Measurements from ENCODE around the gene MEX3D.

MEX3D gene

DNA sequence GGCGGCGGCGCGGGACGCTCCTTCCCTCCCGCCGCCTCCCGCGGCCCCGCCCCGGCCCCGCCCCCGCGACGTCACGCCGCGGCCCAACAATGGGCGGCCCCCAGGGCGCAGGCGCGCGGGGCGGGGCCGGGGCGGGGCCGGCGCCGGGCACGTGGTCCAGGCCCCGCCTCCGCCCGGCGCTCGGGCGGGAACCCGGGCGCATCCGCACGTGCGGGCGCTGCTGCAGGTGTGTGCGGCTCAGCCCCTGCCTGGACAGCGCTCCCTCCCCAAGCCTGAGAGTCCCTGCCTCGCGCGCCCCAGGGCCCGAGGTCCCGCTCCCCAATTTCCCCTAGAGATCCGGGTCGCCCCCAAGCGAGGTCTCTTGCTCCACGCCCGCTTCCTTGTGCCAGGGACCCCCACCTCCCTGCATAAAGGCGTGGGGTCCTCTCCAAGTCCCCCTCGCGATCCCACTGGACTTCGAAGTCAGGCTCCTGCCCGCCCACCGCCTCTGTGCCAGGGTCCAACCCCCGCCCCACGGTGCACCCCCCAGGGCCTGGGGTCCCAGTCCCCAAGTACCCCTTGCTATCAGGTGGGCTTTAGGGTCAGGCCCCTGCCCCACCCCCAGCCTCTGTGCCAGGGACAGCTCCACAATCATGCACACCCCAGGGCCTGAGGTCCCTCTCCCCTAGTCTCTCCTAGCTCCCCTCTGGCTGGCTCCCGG lies at the start of gene MEX3D:
MEX3D (minus strand) TSS at position 6 of the 700 bp plus-strand sequence. CDS start 267 bp downstream, outside the sequence.
- intact Hi-C loops (cut with DNase I), result no loop called here
- peak in 41 of 42 donors; percentile 14 to 86 (median 67) for DNase-seq

DNA sequence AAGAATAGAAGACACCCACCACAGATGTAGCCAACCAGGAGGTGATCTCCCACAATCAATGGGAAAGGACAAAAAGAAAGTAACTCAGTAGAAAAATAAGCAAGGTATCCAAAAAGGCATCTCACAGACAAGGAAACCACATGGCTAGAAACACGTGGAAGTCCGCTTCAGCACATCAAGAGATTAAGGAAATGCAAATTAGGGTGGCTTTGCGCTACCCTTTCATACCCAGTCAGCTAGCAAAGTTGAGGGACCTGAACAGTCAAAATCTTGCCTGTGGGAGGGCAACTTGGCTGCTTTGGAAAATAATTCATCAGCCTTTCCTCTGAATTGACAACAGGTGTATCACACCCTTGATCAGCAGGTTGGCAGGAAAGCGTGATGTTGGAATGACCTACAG lies 48.8 kb upstream of the MEX3D start:
- intact Hi-C loops (cut with DNase I), result no loop called here
- DNase-seq, result no peak

DNA sequence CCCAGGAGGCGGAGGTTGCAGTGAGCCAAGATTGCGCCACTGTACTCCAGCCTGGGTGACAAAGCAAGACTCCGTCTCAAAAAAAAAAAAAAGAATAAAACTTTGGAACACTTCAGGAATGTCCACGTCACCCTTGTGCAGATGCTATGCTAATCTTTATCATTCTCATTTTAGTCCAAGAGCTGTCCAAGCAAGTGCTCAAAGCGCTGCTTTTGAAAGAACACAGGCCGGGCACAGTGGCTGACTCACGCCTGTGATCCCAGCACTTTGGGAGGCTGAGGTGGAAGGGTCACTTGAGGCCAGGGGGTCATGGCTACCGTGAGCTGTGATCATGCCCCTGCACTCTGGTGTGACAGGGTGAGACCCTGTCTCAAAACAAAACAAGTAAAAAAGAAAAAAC lies 48.3 kb upstream of the MEX3D start:
- intact Hi-C loops (cut with DNase I), result no loop called here
- no peak for DNase-seq

- DNase-seq, result no peak
- intact Hi-C loops (cut with DNase I), result no loop called here
Observed at GRCh38 chr19:1615156-1615765, 47.1 kb upstream of the MEX3D start.

GRCh38 chr19:1613808-1614570 lies 45.9 kb upstream of the MEX3D start:
- intact Hi-C loops (cut with DNase I), result no loop called here
- no peak for DNase-seq

GRCh38 chr19:1613146-1613545 lies 45.0 kb upstream of the MEX3D start:
- no peak for DNase-seq
- intact Hi-C loops (cut with DNase I), result no loop called here

DNA sequence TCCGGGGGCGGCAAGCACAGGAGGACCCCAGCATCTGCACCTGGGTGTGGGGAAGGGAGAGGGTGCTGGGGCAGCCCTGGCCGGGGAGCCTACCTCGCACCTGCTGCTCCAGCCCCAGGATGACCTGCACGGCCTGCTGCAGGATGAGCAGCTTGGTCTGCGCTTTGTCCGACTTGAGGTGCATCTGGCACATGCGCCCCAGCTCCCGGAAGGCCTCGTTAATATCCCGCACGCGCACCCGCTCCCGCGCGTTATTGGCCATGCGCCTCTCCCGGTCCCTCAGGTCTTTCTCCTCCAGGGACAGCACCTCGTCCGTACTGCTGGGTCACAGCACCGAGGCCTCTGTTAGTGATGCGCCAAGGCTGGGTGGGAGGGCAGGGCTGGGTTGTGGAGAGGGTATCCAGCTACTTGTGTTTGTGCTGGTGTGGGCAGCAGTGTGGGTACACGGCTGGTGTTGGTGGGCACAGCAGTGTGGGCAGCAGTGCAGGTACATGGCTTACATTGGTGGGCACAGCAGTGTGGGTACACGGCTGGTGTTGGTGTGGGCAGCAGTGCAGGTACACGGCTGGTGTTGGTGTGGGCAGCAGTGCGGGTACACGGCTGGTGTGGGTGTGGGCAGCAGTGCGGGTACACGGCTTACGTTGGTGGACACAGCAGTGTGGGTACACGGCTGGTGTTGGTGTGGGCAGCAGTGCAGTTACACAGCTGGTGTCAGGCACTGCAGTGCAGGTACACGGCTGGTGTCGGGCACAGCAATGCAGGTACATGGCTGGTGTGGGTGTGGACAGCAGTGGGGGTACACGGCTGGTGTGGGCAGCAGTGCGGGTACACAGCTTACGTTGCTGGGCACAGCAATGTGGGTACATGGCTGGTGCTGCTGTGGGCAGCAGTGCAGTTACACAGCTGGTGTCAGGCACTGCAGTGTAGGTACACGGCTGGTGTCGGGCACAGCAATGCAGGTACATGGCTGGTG lies 44.3 kb upstream of the MEX3D start:
- DNase-seq, result no peak
- intact Hi-C loops (cut with DNase I), result no loop called here

- DNase-seq, result no peak
- intact Hi-C loops (cut with DNase I), result no loop called here
Observed at GRCh38 chr19:1611353-1611752, 43.2 kb upstream of the MEX3D start.

- intact Hi-C loops (cut with DNase I), result no loop called here
- no peak for DNase-seq
Observed at GRCh38 chr19:1610579-1610978, 42.5 kb upstream of the MEX3D start.

GRCh38 chr19:1609680-1610474 lies 41.8 kb upstream of the MEX3D start:
- intact Hi-C loops (cut with DNase I), result loop anchor here (5.0 kb wide), 1 partner anchor 42 kb away; the partner anchor contains the start of gene TCF3
- no peak for DNase-seq

DNA sequence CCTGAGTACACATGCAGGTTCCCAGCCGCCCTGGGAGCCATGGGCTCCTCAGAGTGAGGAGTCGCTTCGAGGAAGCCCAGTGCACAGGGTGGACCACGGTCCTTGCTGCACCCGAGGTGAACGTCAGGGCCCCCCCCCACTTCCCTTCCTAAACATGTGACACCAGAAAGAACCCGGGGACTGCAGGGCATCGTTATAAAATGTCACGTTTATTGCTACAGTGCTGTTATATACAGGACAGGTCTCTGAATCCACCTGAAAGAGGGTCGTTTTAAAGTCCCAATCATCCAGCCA lies 40.9 kb upstream of the MEX3D start:
- intact Hi-C loops (cut with DNase I), result loop anchor here (5.0 kb wide), 1 partner anchor 43 kb away; the partner anchor contains the start of gene TCF3
- no peak for DNase-seq

GRCh38 chr19:1608359-1609102 lies 40.4 kb upstream of the MEX3D start:
- no peak for DNase-seq
- intact Hi-C loops (cut with DNase I), result loop anchor here (5.0 kb wide), 1 partner anchor 44 kb away; the partner anchor contains the start of gene TCF3

DNA sequence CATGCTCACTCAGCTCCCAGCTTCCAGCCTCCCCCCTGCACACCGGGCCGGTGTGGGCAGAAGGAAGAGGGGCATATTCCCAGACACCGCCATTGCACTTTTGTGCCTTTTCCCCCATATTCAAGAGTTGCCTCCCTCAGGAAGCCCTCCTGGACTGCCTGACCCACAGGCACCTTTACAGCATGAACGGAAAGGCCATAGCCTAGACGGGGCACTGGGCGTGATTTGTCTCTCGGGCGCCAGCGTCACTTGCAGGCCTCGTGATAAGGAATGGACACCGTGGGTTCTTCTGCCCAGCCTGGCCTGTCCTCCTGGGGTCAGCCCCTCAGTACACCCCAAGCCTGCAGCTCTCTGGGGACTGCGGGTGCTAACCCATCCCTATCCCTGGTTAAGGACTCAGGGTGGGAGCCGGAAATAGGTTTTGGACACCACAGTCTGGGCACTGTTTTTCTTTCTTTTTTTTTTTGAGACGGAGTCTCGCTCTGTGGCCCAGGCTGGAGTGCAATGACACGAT lies 38.1 kb upstream of the MEX3D start:
- no peak for DNase-seq

GRCh38 chr19:1605236-1606137 lies 37.4 kb upstream of the MEX3D start, which contains the start of gene UQCR11:
Gene UQCR11, minus strand, starts transcription at chr19:1605462. Its CDS starts 53 bp downstream, at chr19:1605409.
- DNase-seq, result peak; percentile 93 to 99 (median 97)
- intact Hi-C loops (cut with DNase I), result loop anchor here (1.0 to 5.0 kb wide), 2 partner anchors 13 to 47 kb away; partner anchors contain the start of genes MBD3 and TCF3

More for the DNA sequence above, 38.1 kb upstream of the MEX3D start:
- intact Hi-C loops (cut with DNase I), result loop anchor here (5.0 kb wide), 1 partner anchor 46 kb away; the partner anchor contains the start of gene TCF3

DNA sequence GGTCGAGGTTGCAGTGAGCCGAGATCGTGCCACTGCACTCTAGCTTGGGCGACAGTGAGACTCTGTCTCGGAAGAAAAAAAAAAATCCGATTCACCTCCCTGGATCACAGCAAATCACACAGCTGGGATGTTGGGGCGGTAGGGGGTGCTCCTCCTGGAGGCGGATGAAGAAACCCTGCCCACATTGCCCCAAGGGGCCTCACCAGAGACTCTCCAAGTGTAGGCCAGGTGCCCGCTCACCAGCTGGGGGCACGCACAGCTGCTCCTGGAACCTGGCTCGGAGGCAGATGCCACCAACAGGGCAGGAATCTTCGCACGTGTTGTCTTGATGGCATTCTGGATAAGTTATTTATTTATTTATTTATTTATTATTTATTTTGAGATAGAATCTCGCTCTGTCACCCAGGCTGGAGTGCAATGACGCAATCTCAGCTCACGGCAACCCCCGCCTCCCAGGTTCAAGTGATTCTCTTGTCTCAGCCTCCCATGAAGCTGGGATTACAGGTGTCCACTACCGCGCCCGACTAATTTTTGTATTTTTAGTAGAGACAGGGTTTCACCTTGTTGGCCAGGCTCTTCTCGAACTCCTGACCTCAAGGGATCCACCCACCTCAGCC lies 34.1 kb upstream of the MEX3D start:
- no peak for DNase-seq
- intact Hi-C loops (cut with DNase I), result no loop called here
